ENCODE measurements around the gene AMBRA1.

- TF ChIP-seq FOXM1 (IDR thresholded peaks at IDR 0.05; ENCODE audit: borderline replicate concordance) (no peak), ZNF384 (IDR thresholded peaks at IDR 0.05) (no peak), SUZ12 (IDR thresholded peaks at IDR 0.05) (no peak), FOXK2 (IDR thresholded peaks at IDR 0.05) (no peak), ARNT (IDR thresholded peaks at IDR 0.05) (no peak), SP1 (IDR thresholded peaks at IDR 0.05) (no peak)
These were observed 31.3 kb downstream of the AMBRA1 start for GRCh38 chr11:46562527-46562926.

Measured in HEK293T (cell line).